Measurements from ENCODE around the gene GAGE13. TPM values are rescaled to one million over a fixed set of nuclear protein-coding genes. Genes with fewer than 3 reads are reported as not detected.
A peak's percentile ranks its signal among the peaks of the same experiment; 100 is the strongest.

The GAGE13 gene
- total and polyA plus RNA-seq, 9 of the 15 experiments (the other 6 are each of a cell fraction or from before 2014, with no cell fraction given) = 31.6 to 506 (median 154) TPM

DNA sequence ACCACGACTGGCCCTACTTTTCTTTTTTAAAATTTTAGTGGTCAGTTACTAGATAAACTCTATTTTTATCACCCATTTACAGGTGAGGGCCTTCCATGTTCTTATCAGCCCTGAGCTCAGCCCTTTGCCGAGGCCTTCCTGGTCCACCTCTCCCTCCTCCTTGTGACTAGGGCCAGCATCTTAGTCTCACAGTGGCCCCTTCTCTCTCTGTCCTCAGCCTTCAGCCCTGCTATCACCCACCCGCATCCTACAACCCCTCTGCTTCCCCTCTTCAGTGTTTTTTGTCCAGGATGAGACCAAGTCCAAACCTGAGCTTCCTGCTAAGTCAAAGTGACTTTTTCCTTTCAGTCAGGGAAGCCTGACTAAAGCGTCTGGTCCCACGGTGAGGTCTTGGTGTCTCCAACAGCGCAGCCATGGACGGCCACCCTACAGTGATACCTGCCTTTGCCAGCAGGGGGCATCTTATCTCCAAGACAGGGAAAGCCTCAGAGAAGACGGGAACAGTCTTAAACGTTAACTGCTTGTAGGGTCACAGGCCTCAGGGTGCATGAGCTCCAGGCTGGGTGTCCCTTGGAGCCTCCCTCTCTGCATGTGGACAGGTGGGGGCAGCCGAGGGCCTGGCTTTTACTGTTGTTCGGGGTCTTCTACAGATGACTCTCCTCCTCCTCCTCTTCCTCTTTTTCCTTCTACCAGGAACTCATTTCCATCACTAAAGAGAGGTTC, 39.6 kb upstream of the GAGE13 start (continued):
- no peak for TF ChIP-seq ZNF311 (CRISPR knock-in tag; IDR thresholded peaks at IDR 0.05)
- no peak for TF ChIP-seq SIRT6 (IDR thresholded peaks at IDR 0.05; ENCODE audit: low read depth, low read length)
- TF ChIP-seq, protein P1, sequence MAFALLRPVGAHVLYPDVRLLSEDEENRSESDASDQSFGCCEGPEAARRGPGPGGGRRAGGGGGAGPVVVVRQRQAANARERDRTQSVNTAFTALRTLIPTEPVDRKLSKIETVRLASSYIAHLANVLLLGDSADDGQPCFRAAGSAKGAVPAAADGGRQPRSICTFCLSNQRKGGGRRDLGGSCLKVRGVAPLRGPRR (CRISPR knock-in tag; IDR thresholded peaks at IDR 0.05) = no peak
- no peak for TF ChIP-seq POLR2G (IDR thresholded peaks at IDR 0.05; ENCODE audit: low read depth, low read length)
- TF ChIP-seq ARID2 (IDR thresholded peaks at IDR 0.05) = 0 out of 2 replicates have a peak, but pooled peaks have one; percentile 26
- no peak for TF ChIP-seq PURB (CRISPR knock-in tag; IDR thresholded peaks at IDR 0.05; ENCODE audit: low read depth)
- no peak for TF ChIP-seq CXXC5 (CRISPR knock-in tag; IDR thresholded peaks at IDR 0.05)
- TF ChIP-seq REST (IDR thresholded peaks at IDR 0.05; ENCODE audit: borderline replicate concordance) = peak; percentile 83; the same call in 1 of the 2 replicates
- TF ChIP-seq REST (CRISPR knock-in tag; IDR thresholded peaks at IDR 0.05; ENCODE audit: low read depth) = no peak
- no peak for TF ChIP-seq IFI16 (CRISPR knock-in tag; IDR thresholded peaks at IDR 0.05)
- TF ChIP-seq SMARCB1 (IDR thresholded peaks at IDR 0.05; ENCODE audit: insufficient read length, low read depth) = no peak
- TF ChIP-seq KDM1A (IDR thresholded peaks at IDR 0.05) = no peak
- TF ChIP-seq ZEB2 (IDR thresholded peaks at IDR 0.05) = no peak
- no peak for TF ChIP-seq FOXJ2 (tag; IDR thresholded peaks at IDR 0.05)
- no peak for TF ChIP-seq MBD1 (CRISPR knock-in tag; IDR thresholded peaks at IDR 0.05)
- no peak for TF ChIP-seq ZNF57 (CRISPR knock-in tag; IDR thresholded peaks at IDR 0.05)
- TF ChIP-seq BDP1 (IDR thresholded peaks at IDR 0.05; ENCODE audit: insufficient read depth, insufficient read length) = no peak

Data from K562 (cell line).